Measurements from ENCODE around the gene PLEKHA7. TPM values are rescaled to one million over a fixed set of nuclear protein-coding genes. Genes with fewer than 3 reads are reported as not detected.

Gene PLEKHA7
- total RNA-seq, 1 experiment from 2014 or later, result 7.2 TPM

- RAD21 ChIA-PET (ENCODE audit: low non-redundant PET in 1 of 2, low total read pairs in 2 of 2, uncharacterized antibody in 2 of 2, unreplicated experiment in 2 of 2), result no interaction called here
- Histone ChIP-seq H3K4me3 (replicated peaks in 1 of 2; ENCODE audit: low read depth in 1 of 2, low read length in 2 of 2) (no peak overlapping the region), H3K9ac (ENCODE audit: low read length) (no peak overlapping the region), H4K20me1 (ENCODE audit: insufficient read depth) (no peaks in the 10 kb centered on the region), H3K27ac (ENCODE audit: low read depth, low read length) (no peak overlapping the region), H3K36me3 (ENCODE audit: control insufficient read depth in 1 of 2, insufficient read depth in 2 of 2, low read length in 2 of 2) (no peaks in the 10 kb centered on the region), H3K27me3 (ENCODE audit: insufficient read depth, low read length) (no peaks in the 10 kb centered on the region), H2AFZ (ENCODE audit: low read depth, low read length, poor library complexity, severe bottlenecking) (no peak overlapping the region), H3K4me2 (ENCODE audit: low read length) (no peak overlapping the region), H3K9me2 (ENCODE audit: insufficient read depth) (no peaks in the 10 kb centered on the region), H3K79me2 (ENCODE audit: insufficient read depth, low read length) (no peaks in the 10 kb centered on the region), H3K4me1 (ENCODE audit: control insufficient read depth in 1 of 2, insufficient read depth in 2 of 2, low read length in 2 of 2) (peaks cover 0 to 4% of the 10 kb centered on the region in 2 experiments; a peak in 1 of 4 replicates), H3K9me3 (ENCODE audit: control insufficient read depth in 1 of 2, insufficient read depth in 1 of 2, low read depth in 1 of 2, low read length in 2 of 2) (no peaks in the 10 kb centered on the region)
- no peak for DNase-seq (ENCODE audit: low read depth, low spot score)
- BruUV-seq (replicated peaks), result no TSS peak
- intact Hi-C loops (cut with micrococcal nuclease), result no loop called here
- no peak for ATAC-seq
- TF ChIP-seq POLR2A (IDR thresholded peaks at IDR 0.05; ENCODE audit: borderline replicate concordance, extremely low read depth, insufficient read depth, insufficient read length) (no peak), ELF1 (IDR thresholded peaks at IDR 0.05; ENCODE audit: borderline replicate concordance, low read depth) (no peak), YY1 (IDR thresholded peaks at IDR 0.05; ENCODE audit: extremely low read depth, insufficient replicate concordance, low read depth, low read length) (no peak), ZNF274 (IDR thresholded peaks at IDR 0.05; ENCODE audit: low read depth, low read length) (no peak), CEBPB (IDR thresholded peaks at IDR 0.05; ENCODE audit: low read depth) (no peak), SIN3A (IDR thresholded peaks at IDR 0.05; ENCODE audit: low read depth) (no peak), RAD21 (IDR thresholded peaks at IDR 0.05; ENCODE audit: low read depth) (no peak), SP1 (IDR thresholded peaks at IDR 0.05; ENCODE audit: low read depth) (no peak), FOSL1 (IDR thresholded peaks at IDR 0.05; ENCODE audit: low read depth) (no peak), EZH2phosphoT487 (IDR thresholded peaks at IDR 0.05; ENCODE audit: borderline replicate concordance) (no peak), CBX3 (IDR thresholded peaks at IDR 0.05; ENCODE audit: low read depth) (no peak), ZFX (IDR thresholded peaks at IDR 0.05) (no peak), EZH2 (IDR thresholded peaks at IDR 0.05) (no peak)
- TF ChIP-seq, protein P1, sequence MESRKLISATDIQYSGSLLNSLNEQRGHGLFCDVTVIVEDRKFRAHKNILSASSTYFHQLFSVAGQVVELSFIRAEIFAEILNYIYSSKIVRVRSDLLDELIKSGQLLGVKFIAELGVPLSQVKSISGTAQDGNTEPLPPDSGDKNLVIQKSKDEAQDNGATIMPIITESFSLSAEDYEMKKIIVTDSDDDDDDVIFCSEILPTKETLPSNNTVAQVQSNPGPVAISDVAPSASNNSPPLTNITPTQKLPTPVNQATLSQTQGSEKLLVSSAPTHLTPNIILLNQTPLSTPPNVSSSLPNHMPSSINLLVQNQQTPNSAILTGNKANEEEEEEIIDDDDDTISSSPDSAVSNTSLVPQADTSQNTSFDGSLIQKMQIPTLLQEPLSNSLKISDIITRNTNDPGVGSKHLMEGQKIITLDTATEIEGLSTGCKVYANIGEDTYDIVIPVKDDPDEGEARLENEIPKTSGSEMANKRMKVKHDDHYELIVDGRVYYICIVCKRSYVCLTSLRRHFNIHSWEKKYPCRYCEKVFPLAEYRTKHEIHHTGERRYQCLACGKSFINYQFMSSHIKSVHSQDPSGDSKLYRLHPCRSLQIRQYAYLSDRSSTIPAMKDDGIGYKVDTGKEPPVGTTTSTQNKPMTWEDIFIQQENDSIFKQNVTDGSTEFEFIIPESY (IDR thresholded peaks at IDR 0.05; ENCODE audit: extremely low read depth, insufficient replicate concordance, low read length), result no peak
- TF ChIP-seq, protein P2, sequence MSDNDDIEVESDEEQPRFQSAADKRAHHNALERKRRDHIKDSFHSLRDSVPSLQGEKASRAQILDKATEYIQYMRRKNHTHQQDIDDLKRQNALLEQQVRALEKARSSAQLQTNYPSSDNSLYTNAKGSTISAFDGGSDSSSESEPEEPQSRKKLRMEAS (IDR thresholded peaks at IDR 0.05), result no peak
- TF ChIP-seq, protein P3, sequence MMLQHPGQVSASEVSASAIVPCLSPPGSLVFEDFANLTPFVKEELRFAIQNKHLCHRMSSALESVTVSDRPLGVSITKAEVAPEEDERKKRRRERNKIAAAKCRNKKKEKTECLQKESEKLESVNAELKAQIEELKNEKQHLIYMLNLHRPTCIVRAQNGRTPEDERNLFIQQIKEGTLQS (IDR thresholded peaks at IDR 0.05), result no peak
- POLR2A ChIA-PET, result no interaction called here
- CTCF ChIA-PET, result interaction anchor here (1.0 to 1.3 kb wide), 2 partner anchors 9 to 15 kb away, joined by 3 to 4 read pairs; no protein-coding TSS in a partner anchor
Measured at GRCh38 chr11:16933756-16934603, 80.2 kb downstream of the PLEKHA7 start.
